ENCODE results near the gene GPC3.

The GPC3 gene

DNA sequence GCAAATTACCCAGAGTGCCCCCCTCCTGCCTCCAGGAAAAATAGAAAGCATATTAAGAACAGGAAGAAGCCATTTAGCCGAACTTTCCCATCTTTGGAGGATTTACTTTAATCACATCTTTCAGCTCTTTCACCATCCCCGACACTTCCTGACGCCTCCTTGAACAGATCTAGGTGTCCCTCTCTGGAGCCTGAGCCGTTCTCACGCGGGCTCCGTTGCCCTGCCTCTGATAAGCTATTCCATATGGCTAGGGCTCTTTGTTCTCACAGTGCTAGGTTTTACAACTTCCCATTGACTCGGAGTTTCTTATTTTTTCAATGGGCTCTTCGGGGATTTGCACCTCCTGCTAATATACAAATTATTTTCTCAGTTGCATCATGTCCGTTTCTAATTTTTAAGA, 488.0 kb downstream of the GPC3 start:
- DNase-seq (ENCODE audit: low spot score): no peak

DNA sequence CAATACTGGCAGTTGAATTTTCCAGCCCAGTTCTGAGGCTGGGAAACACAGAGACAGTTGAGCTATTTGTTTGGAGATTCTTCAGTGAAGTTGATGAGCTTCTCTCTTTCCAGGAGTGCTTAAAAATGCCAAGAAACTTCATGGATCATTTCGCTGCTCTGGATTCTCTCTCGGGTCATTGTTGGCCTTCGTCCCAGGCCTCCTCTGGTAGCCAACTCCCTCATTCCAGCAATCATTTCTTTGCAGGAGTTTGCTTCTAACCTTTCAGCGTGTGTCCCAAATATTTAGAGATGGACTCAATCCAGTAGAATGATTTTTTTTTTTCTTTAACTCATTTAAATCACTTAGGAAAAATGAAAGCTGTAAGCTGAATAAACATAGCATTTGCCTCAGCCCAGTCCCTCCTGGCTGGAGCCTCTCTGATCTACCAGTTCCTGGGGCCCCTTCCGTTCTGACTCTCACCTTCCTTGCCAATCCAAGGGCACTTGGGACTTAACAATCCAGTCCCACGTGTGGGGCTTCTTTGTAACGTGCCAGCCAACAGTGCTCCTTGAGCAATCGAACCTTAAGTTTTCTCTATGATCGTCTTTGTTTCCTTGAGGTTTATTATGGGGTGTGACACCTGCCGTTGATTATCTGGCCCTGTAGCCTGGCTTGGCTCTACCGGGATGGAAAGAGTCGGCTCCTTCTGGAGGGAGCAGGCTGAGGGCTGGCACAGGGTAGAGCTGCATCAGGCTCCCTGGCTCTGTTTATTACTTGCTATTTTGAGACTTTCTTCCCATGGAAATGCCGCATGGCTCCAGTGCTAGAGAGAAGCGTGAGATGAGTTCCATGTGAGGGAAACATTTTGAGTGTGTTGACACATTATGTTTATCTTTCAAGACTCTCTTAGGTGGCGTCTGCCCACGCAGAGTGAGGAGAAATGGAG, 489.7 kb downstream of the GPC3 start:
- no peak for DNase-seq (ENCODE audit: low spot score)

DNA sequence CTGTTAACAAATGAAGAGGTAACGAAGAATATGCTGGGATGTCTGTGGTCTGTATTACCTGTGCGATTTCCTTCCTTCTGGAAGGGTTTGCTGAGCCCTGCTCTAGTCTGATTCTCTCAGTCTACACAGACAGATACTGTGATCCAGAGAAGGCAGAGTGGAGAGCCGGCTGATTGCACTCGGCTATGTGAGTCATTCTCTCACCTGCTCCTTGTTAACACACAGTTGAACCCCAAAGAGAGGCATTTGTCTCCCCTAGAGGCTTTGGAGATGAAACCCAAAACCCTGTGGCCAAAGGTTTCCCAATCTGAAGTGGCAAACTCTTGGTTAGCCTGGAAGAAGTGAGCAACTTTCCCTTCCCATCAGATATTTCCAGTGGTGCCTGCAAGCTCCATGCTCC, 492.0 kb downstream of the GPC3 start:
- no peak for DNase-seq (ENCODE audit: low spot score)

DNA sequence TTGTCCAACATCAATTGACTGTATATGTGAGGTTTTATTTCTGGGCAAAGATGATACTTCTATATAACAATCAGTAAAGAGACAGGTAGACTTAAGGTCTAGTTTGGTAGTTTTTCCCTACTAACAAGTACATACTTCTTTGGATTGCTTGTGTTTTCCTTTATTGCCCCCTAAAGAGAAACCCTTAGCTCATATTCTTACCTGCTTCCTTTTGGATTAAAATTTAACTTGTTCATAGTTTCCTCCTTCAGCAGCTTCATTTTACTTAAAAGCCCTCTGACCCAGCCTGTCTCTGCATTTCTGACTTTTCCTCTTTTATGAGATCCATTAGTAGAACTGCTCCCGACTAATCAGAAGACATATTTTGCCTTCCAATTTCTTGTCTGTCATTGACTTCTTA, 494.4 kb downstream of the GPC3 start:
- DNase-seq (ENCODE audit: low spot score): no peak

Measured in LoVo (cell line).